Measurements from ENCODE around the gene DHRS13. TPM values are rescaled to one million over a fixed set of nuclear protein-coding genes. Genes with fewer than 3 reads are reported as not detected.

Gene DHRS13
- total RNA-seq, 1 donor from 2014 or later: 32.6 TPM

DNA sequence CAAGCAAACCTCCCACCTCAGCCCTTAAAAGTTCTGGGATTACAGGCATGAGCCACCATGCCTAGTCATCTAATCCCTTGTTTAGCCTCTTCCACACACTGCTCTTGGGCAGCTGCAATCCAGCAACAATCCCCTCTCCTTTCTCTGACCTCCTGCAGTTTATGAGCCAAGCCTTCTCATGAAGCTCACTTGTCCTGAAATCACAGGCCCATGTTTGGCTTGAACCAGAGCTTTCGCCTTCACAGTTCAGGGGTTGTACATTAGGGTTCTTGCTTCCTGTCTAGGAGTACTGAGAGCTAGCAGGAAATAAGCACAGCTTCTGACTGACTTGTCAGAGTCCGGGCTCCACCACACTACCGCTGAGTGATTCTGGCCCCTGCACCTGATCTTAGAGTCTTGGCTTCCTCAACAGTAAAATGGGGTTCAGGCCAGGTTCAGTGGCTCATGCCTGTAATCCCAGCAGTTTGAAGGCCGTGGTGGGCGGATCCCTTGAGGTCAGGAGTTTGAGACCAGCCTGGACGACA is 31.8 kb downstream of the DHRS13 start:
- H3K27ac Mint-ChIP-seq (ENCODE audit: unreplicated experiment): no peak overlapping the region
- H3K4me3 Mint-ChIP-seq: no peak overlapping the region
- no peaks in the 10 kb centered on the region for H3K9me3 Mint-ChIP-seq
- TF ChIP-seq, protein P1, sequence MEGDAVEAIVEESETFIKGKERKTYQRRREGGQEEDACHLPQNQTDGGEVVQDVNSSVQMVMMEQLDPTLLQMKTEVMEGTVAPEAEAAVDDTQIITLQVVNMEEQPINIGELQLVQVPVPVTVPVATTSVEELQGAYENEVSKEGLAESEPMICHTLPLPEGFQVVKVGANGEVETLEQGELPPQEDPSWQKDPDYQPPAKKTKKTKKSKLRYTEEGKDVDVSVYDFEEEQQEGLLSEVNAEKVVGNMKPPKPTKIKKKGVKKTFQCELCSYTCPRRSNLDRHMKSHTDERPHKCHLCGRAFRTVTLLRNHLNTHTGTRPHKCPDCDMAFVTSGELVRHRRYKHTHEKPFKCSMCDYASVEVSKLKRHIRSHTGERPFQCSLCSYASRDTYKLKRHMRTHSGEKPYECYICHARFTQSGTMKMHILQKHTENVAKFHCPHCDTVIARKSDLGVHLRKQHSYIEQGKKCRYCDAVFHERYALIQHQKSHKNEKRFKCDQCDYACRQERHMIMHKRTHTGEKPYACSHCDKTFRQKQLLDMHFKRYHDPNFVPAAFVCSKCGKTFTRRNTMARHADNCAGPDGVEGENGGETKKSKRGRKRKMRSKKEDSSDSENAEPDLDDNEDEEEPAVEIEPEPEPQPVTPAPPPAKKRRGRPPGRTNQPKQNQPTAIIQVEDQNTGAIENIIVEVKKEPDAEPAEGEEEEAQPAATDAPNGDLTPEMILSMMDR (conservative IDR thresholded peaks at IDR 0.05): no peak
- no peaks in the 10 kb centered on the region for H3K27me3 Mint-ChIP-seq (ENCODE audit: low read depth)
- H3K36me3 Mint-ChIP-seq (ENCODE audit: low read depth): no peaks in the 10 kb centered on the region
- no peak for DNase-seq (ENCODE audit: low read depth, low spot score)
- H3K4me1 Mint-ChIP-seq: no peaks in the 10 kb centered on the region

DNA sequence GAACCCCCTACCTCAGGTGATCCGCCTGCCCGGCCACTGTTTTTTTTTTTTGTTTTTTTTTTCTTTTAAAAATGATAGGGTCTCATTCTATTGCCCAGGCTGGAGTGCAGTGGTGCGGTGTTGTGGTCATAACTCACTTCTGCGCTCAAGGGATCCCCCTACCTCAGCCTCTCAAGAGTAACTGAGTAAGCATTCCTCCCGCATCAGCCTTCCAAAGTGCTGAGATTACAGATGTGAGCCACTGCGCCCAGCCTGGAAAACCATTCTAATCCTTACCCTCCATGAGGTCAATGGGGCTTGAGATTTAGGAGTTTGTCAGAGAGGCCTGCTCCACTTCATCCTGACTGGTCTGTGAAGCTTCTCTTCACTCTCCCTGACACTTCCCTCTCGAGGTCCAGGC is 35.6 kb downstream of the DHRS13 start:
- Mint-ChIP-seq H3K27me3 (ENCODE audit: low read depth) (no peaks in the 10 kb centered on the region), H3K36me3 (ENCODE audit: low read depth) (no peaks in the 10 kb centered on the region), H3K9me3 (no peaks in the 10 kb centered on the region), H3K4me3 (no peak overlapping the region), H3K27ac (ENCODE audit: unreplicated experiment) (no peak overlapping the region), H3K4me1 (no peaks in the 10 kb centered on the region)
- DNase-seq (ENCODE audit: low read depth, low spot score): no peak
- TF ChIP-seq, protein P1 (conservative IDR thresholded peaks at IDR 0.05): no peak

DNA sequence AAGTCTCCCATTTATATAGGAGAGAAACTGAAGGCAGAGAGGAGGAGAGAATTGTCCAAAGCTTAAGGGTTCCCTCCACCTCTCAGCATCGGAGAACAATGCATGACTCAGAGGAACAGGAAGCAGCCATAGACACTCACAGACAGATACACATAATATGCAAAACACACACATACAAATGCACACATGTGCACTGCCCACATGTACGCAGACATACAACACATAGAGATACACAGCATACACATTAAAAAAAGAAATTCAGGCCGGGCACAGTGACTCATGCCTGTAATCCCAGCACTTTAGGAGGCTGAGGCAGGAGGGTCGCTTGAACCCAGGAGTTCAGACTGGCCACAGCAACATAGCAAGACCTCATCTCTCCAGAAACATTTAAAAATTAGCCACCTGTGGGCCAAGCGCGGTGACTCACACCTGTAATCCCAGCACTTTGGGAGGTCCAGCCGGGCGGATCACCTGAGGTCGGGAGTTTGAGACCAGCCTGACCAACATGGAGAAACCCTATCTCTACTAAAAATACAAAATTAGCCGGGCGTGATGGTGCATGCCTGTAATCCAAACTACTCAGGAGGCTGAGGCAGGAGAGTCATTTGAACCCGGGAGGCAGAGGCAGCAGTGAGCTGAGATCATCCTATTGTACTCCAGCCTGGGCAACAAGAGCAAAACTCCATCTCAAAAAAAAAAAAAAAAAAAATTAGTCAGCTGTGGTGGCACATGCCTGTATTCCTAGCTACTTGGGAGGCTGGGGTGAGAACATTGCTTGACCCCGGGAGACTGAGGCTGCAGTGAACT is 36.7 kb downstream of the DHRS13 start:
- Mint-ChIP-seq H3K4me1 (no peaks in the 10 kb centered on the region), H3K36me3 (ENCODE audit: low read depth) (no peaks in the 10 kb centered on the region), H3K27ac (ENCODE audit: unreplicated experiment) (peak overlapping the region; percentile 14), H3K9me3 (no peaks in the 10 kb centered on the region), H3K4me3 (no peak overlapping the region), H3K27me3 (ENCODE audit: low read depth) (no peaks in the 10 kb centered on the region)
- TF ChIP-seq, protein P1 (conservative IDR thresholded peaks at IDR 0.05): no peak
- DNase-seq (ENCODE audit: low read depth, low spot score): no peak

DNA sequence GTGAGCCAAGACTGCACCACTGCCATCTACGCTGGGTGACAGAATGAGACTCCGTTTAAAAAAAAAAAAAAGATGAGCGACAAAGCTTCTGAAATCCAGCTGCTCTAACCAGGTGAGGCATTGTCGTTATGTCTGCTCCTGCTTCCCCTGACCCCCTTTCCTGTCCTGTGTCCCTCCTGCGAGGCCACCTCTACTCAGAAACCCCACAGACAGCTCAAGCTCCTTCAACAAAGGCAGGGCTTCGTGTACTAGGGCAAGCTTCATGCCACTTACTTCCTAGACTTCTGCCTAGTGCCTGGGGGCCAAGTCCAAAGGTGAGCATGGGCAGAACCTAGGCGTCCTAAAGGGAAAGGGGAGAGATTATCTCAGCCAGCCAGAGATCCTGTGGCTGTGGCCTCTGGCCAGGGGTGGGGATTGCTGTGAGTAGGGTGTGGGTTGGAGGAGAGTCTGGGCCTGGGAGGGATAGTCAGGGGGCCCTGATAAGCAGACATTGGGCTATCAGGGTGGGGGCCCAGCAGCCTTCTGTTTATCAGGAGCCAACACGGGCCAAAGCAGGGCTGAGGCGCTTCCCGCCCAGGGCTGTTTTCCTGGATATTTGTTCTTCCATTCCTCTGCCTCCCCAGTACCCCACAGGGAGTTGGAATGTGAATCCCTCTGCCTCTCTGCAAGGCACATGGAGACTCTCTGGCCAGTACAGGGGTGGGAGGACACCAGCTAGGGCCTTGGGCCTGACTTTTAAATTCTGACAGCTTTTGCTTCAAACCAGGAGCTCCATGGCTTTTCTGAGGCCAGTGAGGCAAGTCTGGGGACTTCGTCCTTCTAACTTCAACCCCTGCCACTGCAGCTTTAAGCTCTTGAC is 37.7 kb downstream of the DHRS13 start:
- Mint-ChIP-seq H3K27ac (ENCODE audit: unreplicated experiment) (peak overlapping the region; percentile 84), H3K4me1 (no peaks in the 10 kb centered on the region), H3K9me3 (no peaks in the 10 kb centered on the region), H3K4me3 (no peak overlapping the region), H3K27me3 (ENCODE audit: low read depth) (no peaks in the 10 kb centered on the region), H3K36me3 (ENCODE audit: low read depth) (no peaks in the 10 kb centered on the region)
- TF ChIP-seq, protein P1 (conservative IDR thresholded peaks at IDR 0.05): no peak
- no peak for DNase-seq (ENCODE audit: low read depth, low spot score)

DNA sequence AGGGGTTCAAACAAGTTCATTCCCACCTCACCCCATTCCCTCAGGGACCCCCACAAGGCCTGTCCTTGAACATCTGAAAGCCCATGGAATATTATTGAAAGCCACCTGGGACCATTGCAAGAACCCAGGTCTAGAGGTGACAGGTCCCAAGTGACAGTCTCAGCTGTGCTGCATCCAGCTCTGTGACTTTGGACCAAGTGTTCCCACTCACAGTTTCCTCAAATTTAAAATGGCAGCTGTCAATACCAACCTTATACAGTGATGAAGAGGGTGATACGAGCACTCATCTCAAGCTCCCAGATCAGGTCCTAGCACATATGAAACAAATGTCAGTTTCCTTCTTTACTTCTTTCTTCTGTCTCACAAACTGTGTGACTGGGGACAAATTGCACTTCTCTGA is 38.9 kb downstream of the DHRS13 start:
- H3K4me1 Mint-ChIP-seq: no peaks in the 10 kb centered on the region
- no peak overlapping the region for H3K4me3 Mint-ChIP-seq
- no peaks in the 10 kb centered on the region for H3K9me3 Mint-ChIP-seq
- H3K27ac Mint-ChIP-seq (ENCODE audit: unreplicated experiment): no peak overlapping the region
- H3K27me3 Mint-ChIP-seq (ENCODE audit: low read depth): no peaks in the 10 kb centered on the region
- TF ChIP-seq, protein P1 (conservative IDR thresholded peaks at IDR 0.05): no peak
- no peak for DNase-seq (ENCODE audit: low read depth, low spot score)
- peaks cover 3% of the 10 kb centered on the region for H3K36me3 Mint-ChIP-seq (ENCODE audit: low read depth)

Data from neural crest cell (in vitro differentiated cells).